Mesothelial cell of epicardium (in vitro differentiated cells): ENCODE measurements around the gene SLC24A3. TPM values are rescaled to one million over a fixed set of nuclear protein-coding genes. Genes with fewer than 3 reads are reported as not detected.
A peak's percentile ranks its signal among the peaks of the same experiment; 100 is the strongest.

Source experiments
- DNase-seq, 2 experiments: peaks; one replicate each; pipeline ENCODE4 v3.0.0; 2021; ENCODE audit warnings: low spot score in 2 of 2; ENCODE audit not compliant: unreplicated experiment in 2 of 2
- H3K27ac Mint-ChIP-seq: 2 replicates; pipeline ENCODE4 v1.8.0; 2021; ENCODE audit warnings: mixed read lengths
- H3K27me3 Mint-ChIP-seq: 2 replicates; pipeline ENCODE4 v1.8.0; 2021; ENCODE audit warnings: low read depth, mixed read lengths
- H3K36me3 Mint-ChIP-seq: 2 replicates; pipeline ENCODE4 v1.8.0; 2021; ENCODE audit warnings: mixed read lengths
- H3K4me1 Mint-ChIP-seq: 2 replicates; pipeline ENCODE4 v1.8.0; 2021; ENCODE audit warnings: mixed read lengths
- H3K4me3 Mint-ChIP-seq: 2 replicates; pipeline ENCODE4 v1.8.0; 2021; ENCODE audit warnings: mild to moderate bottlenecking, moderate library complexity, mixed read lengths
- H3K9me3 Mint-ChIP-seq: 2 replicates; pipeline ENCODE4 v1.8.0; 2021; ENCODE audit warnings: mixed read lengths
- total RNA-seq: library from RNA; stranded (reverse); gene quantifications from 3 replicates; pipeline ENCODE4 v1.2.1, GENCODE V29; 2021
- TF ChIP-seq, protein P1 (sequence below): fragments of 200-600 bp; sonication (generic); IDR thresholded peaks from one replicate; pipeline ENCODE4 v1.5.0; 2021; ENCODE audit warnings: antibody characterized with exemption; ENCODE audit not compliant: unreplicated experiment

Gene SLC24A3
- total RNA-seq, 1 donor from 2014 or later, result 3.2 TPM

DNA sequence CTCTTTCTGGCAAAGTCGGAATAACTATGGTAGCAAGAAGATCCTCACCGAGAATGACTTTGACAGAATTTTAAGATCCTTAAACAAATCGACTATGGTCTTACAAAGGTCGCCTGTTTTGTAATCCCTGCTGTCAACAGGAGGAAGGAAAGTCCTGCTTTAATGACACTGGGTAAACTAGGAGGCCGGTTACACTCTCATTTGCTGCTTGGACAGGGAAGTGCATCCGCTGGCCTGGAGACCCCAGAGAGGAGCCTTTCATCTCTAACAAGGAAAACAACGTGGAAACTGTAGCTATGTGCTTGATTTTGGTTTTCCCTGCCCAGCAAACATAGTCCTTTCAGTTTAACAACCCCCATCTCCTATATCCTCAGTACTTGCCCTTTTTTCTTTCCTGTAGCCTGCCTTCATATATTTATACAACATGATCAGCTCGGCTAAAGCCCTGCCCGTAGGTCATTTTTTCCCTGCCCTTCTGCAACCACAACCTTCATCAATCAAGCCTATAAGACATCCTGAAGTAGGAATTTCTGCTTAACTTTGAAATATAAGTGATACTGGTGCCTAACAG, 448.5 kb downstream of the SLC24A3 start:
- no peak for DNase-seq
- Mint-ChIP-seq H3K4me1 (peaks cover 16% of the 10 kb centered on the region), H3K9me3 (no peaks in the 10 kb centered on the region), H3K4me3 (no peak overlapping the region), H3K36me3 (no peaks in the 10 kb centered on the region), H3K27ac (no peak overlapping the region), H3K27me3 (peaks cover 25% of the 10 kb centered on the region)
- TF ChIP-seq, protein P1, sequence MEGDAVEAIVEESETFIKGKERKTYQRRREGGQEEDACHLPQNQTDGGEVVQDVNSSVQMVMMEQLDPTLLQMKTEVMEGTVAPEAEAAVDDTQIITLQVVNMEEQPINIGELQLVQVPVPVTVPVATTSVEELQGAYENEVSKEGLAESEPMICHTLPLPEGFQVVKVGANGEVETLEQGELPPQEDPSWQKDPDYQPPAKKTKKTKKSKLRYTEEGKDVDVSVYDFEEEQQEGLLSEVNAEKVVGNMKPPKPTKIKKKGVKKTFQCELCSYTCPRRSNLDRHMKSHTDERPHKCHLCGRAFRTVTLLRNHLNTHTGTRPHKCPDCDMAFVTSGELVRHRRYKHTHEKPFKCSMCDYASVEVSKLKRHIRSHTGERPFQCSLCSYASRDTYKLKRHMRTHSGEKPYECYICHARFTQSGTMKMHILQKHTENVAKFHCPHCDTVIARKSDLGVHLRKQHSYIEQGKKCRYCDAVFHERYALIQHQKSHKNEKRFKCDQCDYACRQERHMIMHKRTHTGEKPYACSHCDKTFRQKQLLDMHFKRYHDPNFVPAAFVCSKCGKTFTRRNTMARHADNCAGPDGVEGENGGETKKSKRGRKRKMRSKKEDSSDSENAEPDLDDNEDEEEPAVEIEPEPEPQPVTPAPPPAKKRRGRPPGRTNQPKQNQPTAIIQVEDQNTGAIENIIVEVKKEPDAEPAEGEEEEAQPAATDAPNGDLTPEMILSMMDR, result no peak

DNA sequence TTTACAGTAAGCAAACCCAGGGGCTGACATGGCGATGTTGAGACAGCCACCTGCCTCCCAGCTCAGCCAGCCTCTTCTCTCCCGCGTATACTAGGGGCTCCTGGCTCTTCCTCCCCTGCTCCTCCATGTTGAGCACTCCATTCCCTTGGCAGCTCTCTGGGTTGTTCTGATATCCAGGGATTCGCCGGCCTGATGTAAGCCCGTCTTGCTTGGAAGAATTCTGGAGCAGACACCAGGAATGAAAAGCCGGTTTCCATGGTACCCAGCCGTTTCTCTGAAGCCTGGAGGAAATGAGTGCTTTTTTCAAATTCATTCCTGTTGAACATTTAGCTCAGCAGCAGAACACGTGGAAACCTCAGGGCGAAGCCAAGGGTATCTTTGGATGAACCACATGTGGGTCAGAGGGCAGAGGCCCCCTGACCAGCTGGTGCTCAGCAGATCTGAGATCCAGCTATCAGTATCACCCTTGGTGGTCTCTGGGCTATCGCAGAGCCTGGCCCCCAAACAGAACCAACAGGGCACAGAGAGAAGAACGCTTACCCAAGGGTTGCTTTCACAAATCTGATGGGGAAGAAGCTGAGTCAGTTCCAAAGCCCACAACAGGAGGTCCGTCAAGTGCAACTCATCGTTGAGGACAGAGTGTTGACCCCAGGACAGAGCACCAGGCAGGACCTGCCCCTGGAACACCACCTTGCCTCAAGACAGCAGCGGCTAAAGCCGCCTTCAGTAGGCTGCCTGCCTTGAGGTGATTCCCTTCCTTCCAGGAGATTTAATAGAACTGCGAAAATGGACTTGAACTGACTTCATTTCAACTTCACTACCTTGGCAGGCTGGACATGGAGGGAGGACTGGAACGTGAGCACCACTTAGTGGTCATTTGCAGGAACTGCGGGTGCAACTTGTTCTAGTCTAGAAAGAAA, 449.5 kb downstream of the SLC24A3 start:
- no peaks in the 10 kb centered on the region for H3K36me3 Mint-ChIP-seq
- H3K27ac Mint-ChIP-seq, result no peak overlapping the region
- H3K27me3 Mint-ChIP-seq, result peaks cover 30% of the 10 kb centered on the region
- H3K9me3 Mint-ChIP-seq, result no peaks in the 10 kb centered on the region
- peak in 1 of 2 experiments; percentile 70 for DNase-seq
- TF ChIP-seq, protein P1, result peak; percentile 94
- H3K4me1 Mint-ChIP-seq, result peaks cover 16% of the 10 kb centered on the region
- H3K4me3 Mint-ChIP-seq, result no peak overlapping the region

DNA sequence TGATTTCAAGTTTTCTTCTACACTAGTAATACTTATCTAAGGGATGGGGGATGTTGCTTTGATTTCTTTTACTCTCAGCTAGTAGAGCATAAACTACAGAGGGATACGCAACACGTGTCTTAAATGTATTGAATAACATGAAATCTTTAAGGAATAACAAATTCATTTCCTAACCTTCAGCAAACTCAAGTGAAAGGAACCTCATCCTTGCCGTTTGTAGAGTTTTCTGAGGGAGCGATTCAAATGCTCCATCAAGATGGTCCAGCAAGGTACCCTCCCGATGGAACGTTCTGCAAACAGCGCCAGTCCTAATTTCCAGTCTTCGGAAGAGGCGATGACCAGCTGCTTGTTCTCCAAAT, 450.2 kb downstream of the SLC24A3 start:
- H3K27ac Mint-ChIP-seq, result no peak overlapping the region
- no peaks in the 10 kb centered on the region for H3K9me3 Mint-ChIP-seq
- peaks cover 16% of the 10 kb centered on the region for H3K4me1 Mint-ChIP-seq
- no peak overlapping the region for H3K4me3 Mint-ChIP-seq
- no peaks in the 10 kb centered on the region for H3K36me3 Mint-ChIP-seq
- TF ChIP-seq, protein P1, result peak; percentile 55
- DNase-seq, result no peak
- H3K27me3 Mint-ChIP-seq, result peaks cover 31% of the 10 kb centered on the region

DNA sequence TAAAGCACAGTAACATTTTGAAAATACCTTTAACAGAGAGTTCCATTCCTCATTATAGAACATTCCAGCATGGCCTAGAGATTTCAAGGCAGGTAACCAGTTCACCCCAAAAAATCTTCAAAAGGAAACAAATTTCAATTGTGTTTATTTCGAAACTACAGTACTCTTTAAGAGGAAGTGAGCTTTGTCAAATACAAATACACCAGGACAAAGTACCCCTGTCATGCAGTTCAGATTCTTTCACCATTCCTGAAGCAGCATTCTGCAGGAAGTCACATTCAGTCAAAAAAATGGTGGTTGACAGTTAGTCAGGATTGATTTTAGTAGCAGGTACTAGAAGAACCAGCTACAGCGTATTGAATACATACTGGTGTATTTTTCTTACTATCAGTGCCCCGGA, 456.0 kb downstream of the SLC24A3 start:
- H3K27ac Mint-ChIP-seq, result no peak overlapping the region
- H3K4me1 Mint-ChIP-seq, result peaks cover 5% of the 10 kb centered on the region
- H3K9me3 Mint-ChIP-seq, result peaks cover 3% of the 10 kb centered on the region
- H3K4me3 Mint-ChIP-seq, result no peak overlapping the region
- DNase-seq, result no peak
- TF ChIP-seq, protein P1, result no peak
- no peaks in the 10 kb centered on the region for H3K36me3 Mint-ChIP-seq
- peaks cover 40% of the 10 kb centered on the region for H3K27me3 Mint-ChIP-seq

DNA sequence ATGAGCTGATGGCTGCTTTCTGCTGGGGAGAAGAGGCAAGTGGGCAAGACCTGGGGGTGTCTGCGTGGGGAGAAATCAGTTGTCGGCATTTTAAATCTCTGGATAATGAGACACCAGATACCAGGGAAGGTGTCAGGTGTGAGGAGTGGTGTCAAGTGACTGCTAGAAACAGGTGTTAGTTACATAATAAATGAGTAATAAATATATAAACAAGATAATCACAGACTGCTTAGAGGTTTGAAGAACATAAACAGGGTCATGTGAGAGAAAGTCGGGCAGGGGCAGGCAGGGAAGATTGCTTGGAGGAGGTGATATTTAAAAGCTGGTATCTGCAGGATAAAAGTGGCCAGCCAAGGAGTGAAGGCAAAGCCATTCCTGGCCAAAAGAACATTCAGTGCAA, 458.4 kb downstream of the SLC24A3 start:
- TF ChIP-seq, protein P1, result no peak
- peaks cover 30% of the 10 kb centered on the region for H3K27me3 Mint-ChIP-seq
- no peak overlapping the region for H3K4me3 Mint-ChIP-seq
- no peak overlapping the region for H3K27ac Mint-ChIP-seq
- H3K36me3 Mint-ChIP-seq, result no peaks in the 10 kb centered on the region
- H3K4me1 Mint-ChIP-seq, result peaks cover 9% of the 10 kb centered on the region
- H3K9me3 Mint-ChIP-seq, result peaks cover 3% of the 10 kb centered on the region
- no peak for DNase-seq
